Keratinocyte (primary cell): Measurements from ENCODE around the gene RBM44. TPM values are rescaled to one million over a fixed set of nuclear protein-coding genes. Genes with fewer than 3 reads are reported as not detected.
A peak's percentile ranks its signal among the peaks of the same experiment; 100 is the strongest.

Source experiments
- DNase-seq: peaks from one replicate; pipeline ENCODE4 v3.0.0-alpha.2; 2011; ENCODE audit warnings: low read depth, missing footprints, low spot score
- FAIRE-seq: peaks from 2 replicates; lab custom pipeline; 2011; peaks lifted over from hg19 to GRCh38; lab: Jason Lieb, UNC
- H2AFZ ChIP-seq: 2 replicates; pipeline ENCODE4 v1.6.0; 2012; ENCODE audit warnings: low read length, control low read depth, inconsistent platforms; ENCODE audit not compliant: control insufficient read depth
- H3K27ac ChIP-seq: 2 replicates; pipeline ENCODE4 v1.5.1; 2011; ENCODE audit warnings: low read length; ENCODE audit not compliant: control insufficient read depth, insufficient read depth
- H3K27me3 ChIP-seq: 3 replicates; pipeline ENCODE4 v1.6.0; 2011; ENCODE audit warnings: low read length; ENCODE audit not compliant: control insufficient read depth, insufficient read depth; ENCODE audit errors: extremely low read depth
- H3K36me3 ChIP-seq, 2 experiments: 2 replicates in 1 of 2; 3 replicates in 1 of 2; pipeline ENCODE4 v1.5.1; 2011; ENCODE audit warnings: low read length in 2 of 2, mild to moderate bottlenecking in 1 of 2; ENCODE audit not compliant: control insufficient read depth in 2 of 2, insufficient read depth in 2 of 2; ENCODE audit errors: extremely low read depth in 1 of 2
- H3K4me1 ChIP-seq: 3 replicates; pipeline ENCODE4 v1.5.1; 2011; ENCODE audit warnings: low read length; ENCODE audit not compliant: control insufficient read depth, insufficient read depth; ENCODE audit errors: extremely low read depth
- H3K4me2 ChIP-seq: 3 replicates; pipeline ENCODE4 v1.6.0; 2011; ENCODE audit warnings: low read depth, low read length; ENCODE audit not compliant: control insufficient read depth, insufficient read depth; ENCODE audit errors: extremely low read depth
- H3K4me3 ChIP-seq, 3 experiments: fragments of 200-600 bp in 1 of 3; sonication (generic) in 1 of 3; 2 replicates in 2 of 3; 3 replicates in 1 of 3; pipeline ENCODE4 v1.5.1; 2011 to 2016; ENCODE audit warnings: low read length in 3 of 3, mild to moderate bottlenecking in 3 of 3, control low read depth in 2 of 3, inconsistent platforms in 1 of 3, low read depth in 1 of 3, mixed read lengths in 1 of 3, mixed run types in 1 of 3, moderate library complexity in 1 of 3; ENCODE audit not compliant: control insufficient read depth in 2 of 3, insufficient read depth in 2 of 3; ENCODE audit errors: extremely low read depth in 1 of 3
- H3K79me2 ChIP-seq: 2 replicates; pipeline ENCODE4 v1.6.0; 2012; ENCODE audit warnings: low read length; ENCODE audit not compliant: control insufficient read depth, insufficient read depth
- H3K9ac ChIP-seq: 3 replicates; pipeline ENCODE4 v1.6.0; 2011; ENCODE audit warnings: low read length; ENCODE audit not compliant: control insufficient read depth, insufficient read depth; ENCODE audit errors: extremely low read depth
- H3K9me1 ChIP-seq: 3 replicates; pipeline ENCODE4 v1.6.0; 2011; ENCODE audit warnings: low read length; ENCODE audit not compliant: control insufficient read depth, insufficient read depth; ENCODE audit errors: extremely low read depth
- H3K9me3 ChIP-seq: 2 replicates; pipeline ENCODE4 v1.5.1; 2012; ENCODE audit warnings: low read depth, low read length; ENCODE audit not compliant: control insufficient read depth
- H4K20me1 ChIP-seq: 3 replicates; pipeline ENCODE4 v1.6.0; 2011; ENCODE audit warnings: low read length; ENCODE audit not compliant: control insufficient read depth, insufficient read depth; ENCODE audit errors: extremely low read depth
- CTCF ChIP-seq, 3 experiments: IDR thresholded peaks in 1 of 3; conservative IDR thresholded peaks in 1 of 3; optimal IDR thresholded peaks in 1 of 3; 2 replicates in 2 of 3; 3 replicates in 1 of 3; pipeline versions ENCODE3 to v1.5.1; 2011; ENCODE audit warnings: low read length in 3 of 3, mild to moderate bottlenecking in 3 of 3, moderate library complexity in 2 of 3, control low read depth in 1 of 3, inconsistent platforms in 1 of 3; ENCODE audit not compliant: insufficient read depth in 2 of 3; ENCODE audit errors: extremely low read depth in 1 of 3
- EZH2 ChIP-seq: IDR thresholded peaks from one replicate; pipeline ENCODE4 v1.6.1; 2012; ENCODE audit warnings: inconsistent platforms, mild to moderate bottlenecking, low read length, moderate library complexity
- dilution Hi-C: fragments of 300-500 bp; cut with MboI; formaldehyde crosslinking; loops from one replicate; pipeline ENCODE4 v1.7.0; 2020; ENCODE audit warnings: low sequenced_read_pairs; ENCODE audit not compliant: extremely low pct_ligation_motif_present
- polyA plus RNA-seq, 5 experiments: library from polyadenylated mRNA; depleted of rRNA in 3 of 5; stranded (reverse) in 3 of 5; stranded (forward) in 1 of 5; unstranded in 1 of 5; fragments of >200 nt; gene quantifications; 1 replicate in 1 of 5; 2 replicates in 3 of 5; 3 replicates in 1 of 5; pipeline versions ENCODE4 v1.2.1 to v1.2.3, GENCODE V29; 2011 to 2012; ENCODE audit warnings: missing spikeins in 2 of 5, low read depth in 1 of 5, low replicate concordance in 1 of 5

RBM44 gene
- polyA plus RNA-seq, 1 donor (not counting 4 experiments of a cell fraction or from before 2014, with no cell fraction given) = 0.14 TPM

DNA sequence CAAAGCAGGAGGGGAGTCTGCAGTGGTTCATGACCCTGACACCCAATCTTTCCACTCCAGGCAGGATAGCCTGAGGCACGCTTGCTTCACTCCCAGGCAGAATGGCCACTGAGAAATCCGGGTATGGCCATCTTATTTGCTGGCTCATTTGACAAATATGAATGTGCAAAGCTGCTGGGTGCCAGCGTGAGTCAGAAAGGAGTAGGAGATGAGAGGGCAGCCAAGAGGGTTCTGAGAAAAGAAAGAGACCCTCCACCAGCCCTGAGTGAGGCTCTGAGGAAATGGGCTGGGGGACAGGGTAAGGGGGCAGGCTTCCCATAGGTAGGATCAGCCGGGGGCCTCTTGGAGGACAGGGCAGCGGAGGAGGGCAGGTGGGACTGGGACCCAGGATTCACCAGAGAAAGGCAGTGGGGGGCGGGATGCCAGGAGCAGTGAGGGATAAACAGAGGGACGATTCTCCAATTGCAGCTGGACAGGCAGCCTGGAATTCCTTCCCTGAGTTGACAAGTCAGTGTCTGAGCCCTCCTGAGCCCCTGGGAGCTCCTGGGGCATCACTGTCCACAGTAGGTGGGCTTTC lies 76.1 kb downstream of the RBM44 start:
- DNase-seq (no peak), FAIRE-seq (peak; percentile 85)
- no peaks in the 10 kb centered on the region for H3K36me3 ChIP-seq
- peak overlapping the region; percentile 60 for H3K27ac ChIP-seq
- no peaks in the 10 kb centered on the region for H3K9me3 ChIP-seq
- peaks cover 4% of the 10 kb centered on the region for H3K9me1 ChIP-seq
- no peak overlapping the region for H2AFZ ChIP-seq
- H3K4me2 ChIP-seq = peak overlapping the region; percentile 43
- H3K4me3 ChIP-seq = no peak overlapping the region
- H4K20me1 ChIP-seq = no peaks in the 10 kb centered on the region
- dilution Hi-C loops = no loop called here
- no peak overlapping the region for H3K9ac ChIP-seq
- H3K4me1 ChIP-seq = peaks cover 38% of the 10 kb centered on the region
- no peaks in the 10 kb centered on the region for H3K79me2 ChIP-seq
- H3K27me3 ChIP-seq = no peaks in the 10 kb centered on the region
- TF ChIP-seq EZH2 = no peak
- TF ChIP-seq CTCF (optimal IDR thresholded peaks at IDR 0.05 in 1 of 3, IDR thresholded peaks at IDR 0.05 in 1 of 3, conservative IDR thresholded peaks at IDR 0.05 in 1 of 3; ENCODE audit: extremely low read depth in 1 of 3, insufficient read depth in 2 of 3, low read length in 3 of 3) = no peak

GRCh38 chr2:237875256-237876060 lies 76.9 kb downstream of the RBM44 start:
- FAIRE-seq = no peak
- no peak overlapping the region for H3K4me2 ChIP-seq
- no peak for DNase-seq

More at GRCh38 chr2:237875256-237876060, 76.9 kb downstream of the RBM44 start:
- Histone ChIP-seq H3K9me1 (peaks cover 4% of the 10 kb centered on the region), H3K27me3 (no peaks in the 10 kb centered on the region), H2AFZ (no peak overlapping the region), H3K79me2 (no peaks in the 10 kb centered on the region), H4K20me1 (no peaks in the 10 kb centered on the region), H3K9ac (no peak overlapping the region), H3K27ac (no peak overlapping the region), H3K9me3 (no peaks in the 10 kb centered on the region), H3K4me3 (no peak overlapping the region), H3K36me3 (no peaks in the 10 kb centered on the region), H3K4me1 (peaks cover 38% of the 10 kb centered on the region)
- no peak for TF ChIP-seq CTCF (optimal IDR thresholded peaks at IDR 0.05 in 1 of 3, IDR thresholded peaks at IDR 0.05 in 1 of 3, conservative IDR thresholded peaks at IDR 0.05 in 1 of 3; ENCODE audit: extremely low read depth in 1 of 3, insufficient read depth in 2 of 3, low read length in 3 of 3)
- TF ChIP-seq EZH2 = no peak
- dilution Hi-C loops = no loop called here
